Activated naive CD4-positive, alpha-beta T cell treated with anti-CD3 and anti-CD28 coated beads for 36 hours (primary cell): ENCODE data around the gene KMT5B. TPM values are rescaled to one million over a fixed set of nuclear protein-coding genes. Genes with fewer than 3 reads are reported as not detected.

Experiments used
- CTCF ChIA-PET: fragments of 350-600 bp; sonication (Branson Sonifier 250); formaldehyde crosslinking; loops from one replicate; lab custom pipeline; 2021; ENCODE audit warnings: antibody characterized with exemption; lab: Charles Lee
- DNase-seq: peaks from one replicate; pipeline ENCODE4 v3.0.0-alpha.2; 2020
- H3K27ac Mint-ChIP-seq: one replicate; pipeline ENCODE4 v1.8.0; 2021; ENCODE audit warnings: mild to moderate bottlenecking, mixed read lengths
- H3K27me3 Mint-ChIP-seq: one replicate; pipeline ENCODE4 v1.8.0; 2021; ENCODE audit warnings: low read depth, mixed read lengths
- H3K36me3 Mint-ChIP-seq: one replicate; pipeline ENCODE4 v1.8.0; 2021; ENCODE audit warnings: low read depth, mixed read lengths
- H3K4me1 Mint-ChIP-seq: one replicate; pipeline ENCODE4 v1.8.0; 2021; ENCODE audit warnings: low read depth, mixed read lengths
- H3K4me3 Mint-ChIP-seq: one replicate; pipeline ENCODE4 v1.8.0; 2021; ENCODE audit warnings: mild to moderate bottlenecking, moderate library complexity, mixed read lengths
- H3K9me3 Mint-ChIP-seq: one replicate; pipeline ENCODE4 v1.8.0; 2021; ENCODE audit warnings: mixed read lengths
- intact Hi-C: fragments of 100-400 bp; cut with micrococcal nuclease; formaldehyde crosslinking; loops from one replicate; pipeline ENCODE4 v1.15.1; 2023
- total RNA-seq, 2 experiments: library from RNA; stranded (reverse); gene quantifications; one replicate each; pipeline ENCODE4 v1.2.3, GENCODE V29; 2021

KMT5B gene
- total RNA-seq, 2 experiments from 2014 or later: 18.4 to 21.6 TPM

- Mint-ChIP-seq H3K9me3 (no peaks in the 10 kb centered on the region), H3K27me3 (no peaks in the 10 kb centered on the region), H3K36me3 (no peaks in the 10 kb centered on the region), H3K4me1 (peaks cover 7% of the 10 kb centered on the region), H3K4me3 (no peak overlapping the region), H3K27ac (no peak overlapping the region)
- no peak for DNase-seq
- intact Hi-C loops: no loop called here
- CTCF ChIA-PET: interaction anchor here (0.6 to 0.8 kb wide), 2 partner anchors 39 to 79 kb away, joined by 4 to 6 read pairs; no protein-coding TSS in a partner anchor
These were observed 94.2 kb downstream of the KMT5B start for GRCh38 chr11:68118706-68119448.

GRCh38 chr11:68117853-68118470, 95.1 kb downstream of the KMT5B start:
- H3K27ac Mint-ChIP-seq: no peak overlapping the region
- DNase-seq: no peak
- H3K27me3 Mint-ChIP-seq: no peaks in the 10 kb centered on the region
- intact Hi-C loops: no loop called here
- no peaks in the 10 kb centered on the region for H3K36me3 Mint-ChIP-seq
- CTCF ChIA-PET: interaction anchor here (0.8 to 1.6 kb wide), 2 partner anchors 28 to 40 kb away, joined by 3 to 6 read pairs; no protein-coding TSS in a partner anchor
- H3K9me3 Mint-ChIP-seq: no peaks in the 10 kb centered on the region
- no peak overlapping the region for H3K4me3 Mint-ChIP-seq
- H3K4me1 Mint-ChIP-seq: peaks cover 7% of the 10 kb centered on the region

- intact Hi-C loops: no loop called here
These were observed 96.1 kb downstream of the KMT5B start for GRCh38 chr11:68116974-68117373.

GRCh38 chr11:68116126-68116525, 97.0 kb downstream of the KMT5B start:
- Mint-ChIP-seq H3K9me3 (no peaks in the 10 kb centered on the region), H3K27me3 (no peaks in the 10 kb centered on the region), H3K27ac (no peak overlapping the region), H3K4me3 (no peak overlapping the region), H3K36me3 (peaks cover 2% of the 10 kb centered on the region), H3K4me1 (peaks cover 3% of the 10 kb centered on the region)
- CTCF ChIA-PET: no interaction called here
- intact Hi-C loops: no loop called here
- no peak for DNase-seq

More at GRCh38 chr11:68116974-68117373, 96.1 kb downstream of the KMT5B start:
- DNase-seq: no peak
- Mint-ChIP-seq H3K27me3 (no peaks in the 10 kb centered on the region), H3K4me1 (peaks cover 5% of the 10 kb centered on the region), H3K4me3 (no peak overlapping the region), H3K27ac (no peak overlapping the region), H3K36me3 (peaks cover 2% of the 10 kb centered on the region), H3K9me3 (no peaks in the 10 kb centered on the region)
- CTCF ChIA-PET: interaction anchor here (1.6 kb wide), 1 partner anchor 27 kb away, joined by 3 read pairs; no protein-coding TSS in a partner anchor

- CTCF ChIA-PET: interaction anchor here (0.6 kb wide), 1 partner anchor 150 kb away, joined by 5 read pairs; no protein-coding TSS in a partner anchor
- H3K36me3 Mint-ChIP-seq: peaks cover 2% of the 10 kb centered on the region
- H3K27ac Mint-ChIP-seq: no peak overlapping the region
- intact Hi-C loops: no loop called here
- H3K27me3 Mint-ChIP-seq: no peaks in the 10 kb centered on the region
- DNase-seq: no peak
- no peak overlapping the region for H3K4me3 Mint-ChIP-seq
- H3K9me3 Mint-ChIP-seq: no peaks in the 10 kb centered on the region
- peaks cover 2% of the 10 kb centered on the region for H3K4me1 Mint-ChIP-seq
These were observed 97.8 kb downstream of the KMT5B start for GRCh38 chr11:68115285-68115684.

GRCh38 chr11:68113986-68114385, 99.1 kb downstream of the KMT5B start:
- H3K27me3 Mint-ChIP-seq: no peaks in the 10 kb centered on the region
- peaks cover 2% of the 10 kb centered on the region for H3K36me3 Mint-ChIP-seq
- H3K4me3 Mint-ChIP-seq: no peak overlapping the region
- CTCF ChIA-PET: no interaction called here
- DNase-seq: no peak
- no peak overlapping the region for H3K27ac Mint-ChIP-seq
- no peaks in the 10 kb centered on the region for H3K9me3 Mint-ChIP-seq
- intact Hi-C loops: no loop called here
- no peaks in the 10 kb centered on the region for H3K4me1 Mint-ChIP-seq

- Mint-ChIP-seq H3K4me1 (no peaks in the 10 kb centered on the region), H3K27me3 (no peaks in the 10 kb centered on the region), H3K4me3 (no peak overlapping the region), H3K36me3 (peaks cover 4% of the 10 kb centered on the region), H3K9me3 (no peaks in the 10 kb centered on the region), H3K27ac (no peak overlapping the region)
- intact Hi-C loops: no loop called here
- CTCF ChIA-PET: no interaction called here
- DNase-seq: no peak
These were observed 105.4 kb downstream of the KMT5B start for GRCh38 chr11:68107689-68108088.

- intact Hi-C loops: no loop called here
- CTCF ChIA-PET: interaction anchor here (0.5 kb wide), 1 partner anchor 19 kb away, joined by 3 read pairs; no protein-coding TSS in a partner anchor
- Mint-ChIP-seq H3K9me3 (no peaks in the 10 kb centered on the region), H3K27me3 (no peaks in the 10 kb centered on the region), H3K4me3 (no peak overlapping the region), H3K36me3 (peaks cover 2% of the 10 kb centered on the region), H3K4me1 (no peaks in the 10 kb centered on the region), H3K27ac (no peak overlapping the region)
- no peak for DNase-seq
These were observed 106.7 kb downstream of the KMT5B start for GRCh38 chr11:68106165-68106940.

Other genes starting within 250 kb of the KMT5B start
- 10 to 100 TPM; 18.4 to 19.0 TPM for gene UNC93B1, start 209.2 kb downstream of the KMT5B start, total RNA-seq
- not detected for gene ALDH3B1, start 203.0 kb downstream of the KMT5B start, total RNA-seq
- gene NDUFS8, start 182.6 kb downstream of the KMT5B start, total RNA-seq: 100 to 1,000 TPM; 142 to 162 TPM
- gene TCIRG1, start 174.3 kb downstream of the KMT5B start, total RNA-seq: 100 to 1,000 TPM; 137 to 141 TPM
- gene CHKA, start 91.9 kb downstream of the KMT5B start, total RNA-seq: 1 to 10 TPM; 6.8 to 7.1 TPM
- 10 to 100 TPM; 28.5 to 29.5 TPM for gene C11orf24, start 58.7 kb upstream of the KMT5B start, total RNA-seq
- 10 to 100 TPM; 14.3 to 17.1 TPM for gene LRP5, start 99.3 kb upstream of the KMT5B start, total RNA-seq
- gene PPP6R3, start 247.5 kb upstream of the KMT5B start, total RNA-seq: 10 to 100 TPM; 84.7 to 87.0 TPM